HFFc6 (cell line): ENCODE measurements around the gene GHRH. TPM values are rescaled to one million over a fixed set of nuclear protein-coding genes. Genes with fewer than 3 reads are reported as not detected.

Source experiments
- DNase-seq: peaks from one replicate; pipeline ENCODE4 v3.0.0-alpha.2; 2018
- H3K27ac Mint-ChIP-seq: 2 replicates; pipeline ENCODE4 v1.8.0; 2020; ENCODE audit warnings: mild to moderate bottlenecking, mixed read lengths
- H3K27me3 Mint-ChIP-seq: 2 replicates; pipeline ENCODE4 v1.8.0; 2021; ENCODE audit warnings: mild to moderate bottlenecking, moderate library complexity, mixed read lengths; ENCODE audit not compliant: insufficient read depth
- H3K36me3 Mint-ChIP-seq: 2 replicates; pipeline ENCODE4 v1.8.0; 2021; ENCODE audit warnings: low read depth, mixed read lengths
- H3K4me1 Mint-ChIP-seq: 2 replicates; pipeline ENCODE4 v1.8.0; 2020; ENCODE audit warnings: low read depth, mixed read lengths
- H3K4me3 Mint-ChIP-seq: 2 replicates; pipeline ENCODE4 v1.8.0; 2020; ENCODE audit warnings: mild to moderate bottlenecking, moderate library complexity, mixed read lengths
- H3K9me3 Mint-ChIP-seq: 2 replicates; pipeline ENCODE4 v1.8.0; 2020; ENCODE audit warnings: mild to moderate bottlenecking, mixed read lengths
- total RNA-seq, 6 experiments: library from RNA; stranded (reverse); fragmentation: NEBNext Ultra II Directional; extraction: Animal tissue kit (Norgen Biotek cat#: 25700); gene quantifications; 2 replicates in 1 of 6; 3 replicates in 5 of 6; pipeline ENCODE4 v1.2.3, GENCODE V29; 2021
- TF ChIP-seq, protein P1 (sequence below): fragments of 200-600 bp; sonication (generic); IDR thresholded peaks from 2 replicates; pipeline ENCODE4 v1.5.0; 2021; ENCODE audit warnings: antibody characterized with exemption, mild to moderate bottlenecking

The GHRH gene
- total RNA-seq, 6 experiments from 2014 or later = not detected

DNA sequence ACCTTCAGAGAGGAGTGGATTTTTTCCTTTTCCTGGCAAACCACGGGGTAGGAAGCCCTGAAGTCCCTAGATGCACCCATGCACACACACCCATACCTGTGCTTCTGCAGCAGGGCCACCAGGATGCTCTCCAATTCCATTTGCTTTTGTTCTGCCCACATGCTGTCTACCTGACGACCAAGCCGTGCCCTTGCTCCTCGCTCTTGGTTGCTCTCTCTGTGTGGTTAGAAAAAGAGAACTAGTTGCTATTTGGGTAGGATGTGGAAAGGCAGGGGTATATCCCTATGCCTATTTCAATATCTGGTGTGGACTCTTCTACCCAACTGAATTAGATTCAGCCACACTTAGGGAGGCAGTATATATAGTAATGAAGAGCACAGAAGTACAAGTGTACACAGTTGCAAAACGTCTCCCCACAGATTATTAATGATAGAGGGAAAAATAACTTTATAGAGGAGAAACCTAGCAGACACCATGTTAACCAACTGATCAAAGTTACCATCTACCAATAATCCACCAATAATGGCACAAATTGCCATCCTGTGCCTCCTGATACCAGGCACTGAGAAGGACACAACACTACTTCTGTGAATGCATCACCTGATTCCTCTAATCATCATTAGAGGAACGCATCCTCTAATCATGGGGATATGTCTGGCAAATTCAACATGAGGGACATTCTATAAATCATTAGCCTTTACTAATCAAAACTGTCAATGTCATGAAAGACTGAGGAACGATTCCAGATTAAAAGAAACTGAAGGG lies 7.3 kb downstream of the GHRH start:
- H3K36me3 Mint-ChIP-seq = peaks cover 6% of the 10 kb centered on the region; the same call in 1 of the 2 replicates
- H3K4me1 Mint-ChIP-seq = no peaks in the 10 kb centered on the region
- no peak for DNase-seq
- H3K4me3 Mint-ChIP-seq = no peak overlapping the region
- no peak overlapping the region for H3K27ac Mint-ChIP-seq
- TF ChIP-seq, protein P1, sequence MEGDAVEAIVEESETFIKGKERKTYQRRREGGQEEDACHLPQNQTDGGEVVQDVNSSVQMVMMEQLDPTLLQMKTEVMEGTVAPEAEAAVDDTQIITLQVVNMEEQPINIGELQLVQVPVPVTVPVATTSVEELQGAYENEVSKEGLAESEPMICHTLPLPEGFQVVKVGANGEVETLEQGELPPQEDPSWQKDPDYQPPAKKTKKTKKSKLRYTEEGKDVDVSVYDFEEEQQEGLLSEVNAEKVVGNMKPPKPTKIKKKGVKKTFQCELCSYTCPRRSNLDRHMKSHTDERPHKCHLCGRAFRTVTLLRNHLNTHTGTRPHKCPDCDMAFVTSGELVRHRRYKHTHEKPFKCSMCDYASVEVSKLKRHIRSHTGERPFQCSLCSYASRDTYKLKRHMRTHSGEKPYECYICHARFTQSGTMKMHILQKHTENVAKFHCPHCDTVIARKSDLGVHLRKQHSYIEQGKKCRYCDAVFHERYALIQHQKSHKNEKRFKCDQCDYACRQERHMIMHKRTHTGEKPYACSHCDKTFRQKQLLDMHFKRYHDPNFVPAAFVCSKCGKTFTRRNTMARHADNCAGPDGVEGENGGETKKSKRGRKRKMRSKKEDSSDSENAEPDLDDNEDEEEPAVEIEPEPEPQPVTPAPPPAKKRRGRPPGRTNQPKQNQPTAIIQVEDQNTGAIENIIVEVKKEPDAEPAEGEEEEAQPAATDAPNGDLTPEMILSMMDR = no peak
- H3K9me3 Mint-ChIP-seq = peaks cover 6% of the 10 kb centered on the region
- peaks cover 26% of the 10 kb centered on the region for H3K27me3 Mint-ChIP-seq

DNA sequence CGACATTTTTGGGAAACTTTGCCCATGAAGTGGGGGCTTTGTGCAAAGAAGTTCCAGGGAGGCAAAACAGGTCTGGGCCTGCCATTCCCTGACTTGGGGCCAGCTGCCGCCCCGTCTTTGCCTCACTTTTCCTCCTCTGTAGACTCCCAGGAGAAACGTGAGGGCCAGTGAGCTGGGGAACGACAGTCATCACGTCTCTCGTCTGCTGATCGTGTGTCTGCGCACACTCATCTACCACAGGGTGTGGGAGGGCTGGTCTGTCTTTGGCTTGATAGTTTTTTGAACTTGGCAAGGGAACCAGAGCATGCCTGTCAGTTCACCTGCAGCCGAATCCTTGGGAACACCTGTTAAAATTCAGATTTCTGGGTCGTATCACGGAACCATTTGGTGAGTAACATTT lies 8.5 kb downstream of the GHRH start:
- H3K4me3 Mint-ChIP-seq = no peak overlapping the region
- peaks cover 15% of the 10 kb centered on the region for H3K27me3 Mint-ChIP-seq
- H3K4me1 Mint-ChIP-seq = no peaks in the 10 kb centered on the region
- H3K27ac Mint-ChIP-seq = no peak overlapping the region
- peaks cover 6% of the 10 kb centered on the region for H3K9me3 Mint-ChIP-seq
- DNase-seq = no peak
- TF ChIP-seq, protein P1 = no peak
- peaks cover 6% of the 10 kb centered on the region; the same call in 1 of the 2 replicates for H3K36me3 Mint-ChIP-seq

DNA sequence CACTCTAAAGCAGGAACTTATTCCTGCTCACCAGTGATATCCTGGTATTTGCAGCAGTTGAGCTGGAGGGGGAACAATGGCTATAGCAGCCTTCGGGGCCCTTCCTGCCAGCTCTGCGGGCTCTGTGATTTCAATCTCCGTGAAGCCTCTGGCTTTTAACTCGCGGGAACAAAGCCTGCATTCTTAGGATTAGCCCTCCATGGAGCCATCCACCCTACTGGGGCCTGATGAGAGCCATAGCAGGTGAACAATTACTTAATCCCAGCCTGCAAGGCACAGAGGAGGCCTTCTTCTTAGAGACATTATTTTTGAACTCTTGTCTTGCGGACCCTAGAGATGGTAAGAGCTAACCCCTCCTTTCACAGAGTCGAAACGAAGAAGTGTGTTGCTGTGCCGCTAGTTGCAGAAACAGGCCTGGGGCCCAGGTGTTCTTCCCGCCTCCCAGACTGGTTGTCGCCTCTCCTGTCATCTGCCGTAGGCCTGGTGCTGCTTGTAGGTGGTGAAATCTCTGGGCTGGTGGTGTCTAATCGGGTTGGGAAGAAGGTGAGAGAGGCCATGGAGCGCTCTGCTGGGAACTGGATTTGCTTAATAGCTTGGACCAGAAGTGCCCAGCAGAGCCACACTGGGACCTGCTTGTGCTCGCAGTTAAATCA lies 9.7 kb downstream of the GHRH start:
- Mint-ChIP-seq H3K9me3 (peaks cover 6% of the 10 kb centered on the region), H3K4me1 (no peaks in the 10 kb centered on the region), H3K27me3 (peaks cover 8% of the 10 kb centered on the region), H3K36me3 (peaks cover 6% of the 10 kb centered on the region; the same call in 1 of the 2 replicates), H3K27ac (no peak overlapping the region), H3K4me3 (no peak overlapping the region)
- TF ChIP-seq, protein P1 = no peak
- no peak for DNase-seq

DNA sequence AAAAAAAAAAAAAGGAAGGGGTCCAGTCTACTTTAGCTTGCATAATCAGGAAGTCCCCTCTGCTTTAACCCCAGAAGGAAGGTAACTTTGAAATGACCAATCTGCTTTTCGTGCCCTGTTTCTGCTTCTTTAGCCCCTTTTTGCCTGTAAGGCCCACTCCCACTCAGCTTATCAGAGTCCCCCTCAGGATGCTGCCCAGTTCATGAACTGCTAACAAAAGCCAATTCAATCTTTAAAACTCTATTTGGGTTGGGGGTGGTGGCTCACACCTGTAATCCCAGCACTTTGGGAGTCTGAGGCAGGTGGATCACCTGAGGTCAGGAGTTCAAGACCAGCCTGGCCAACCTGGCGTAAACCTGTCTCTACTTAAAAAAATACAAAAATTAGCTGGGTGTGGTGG lies 12.3 kb downstream of the GHRH start:
- H3K36me3 Mint-ChIP-seq = peaks cover 3% of the 10 kb centered on the region; the same call in 1 of the 2 replicates
- TF ChIP-seq, protein P1 = no peak
- H3K27ac Mint-ChIP-seq = no peak overlapping the region
- no peak overlapping the region for H3K4me3 Mint-ChIP-seq
- no peak for DNase-seq
- H3K9me3 Mint-ChIP-seq = peaks cover 2% of the 10 kb centered on the region
- H3K27me3 Mint-ChIP-seq = peaks cover 8% of the 10 kb centered on the region
- H3K4me1 Mint-ChIP-seq = no peaks in the 10 kb centered on the region

DNA sequence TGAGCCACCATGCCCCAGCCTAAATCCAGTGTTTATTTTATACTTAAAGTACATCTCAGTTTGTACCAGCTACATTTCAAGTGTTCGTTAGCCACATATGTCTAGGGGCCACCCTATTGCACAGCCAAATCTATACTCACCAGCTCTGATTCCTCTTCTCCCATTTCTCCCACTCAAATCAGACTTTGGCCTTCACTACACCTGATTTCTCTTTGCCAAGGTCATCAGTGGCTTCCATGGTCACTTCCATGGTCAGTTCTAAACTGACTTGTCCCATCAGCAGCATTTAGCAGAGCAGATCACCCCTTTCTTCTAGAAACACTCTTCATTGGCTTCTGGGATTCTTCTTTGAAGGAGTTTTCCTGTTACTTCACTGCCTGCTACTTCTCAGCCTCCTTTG lies 14.1 kb downstream of the GHRH start:
- H3K9me3 Mint-ChIP-seq = no peaks in the 10 kb centered on the region
- no peaks in the 10 kb centered on the region for H3K4me1 Mint-ChIP-seq
- no peak overlapping the region for H3K4me3 Mint-ChIP-seq
- H3K36me3 Mint-ChIP-seq = peaks cover 6% of the 10 kb centered on the region; the same call in 1 of the 2 replicates
- no peak overlapping the region for H3K27ac Mint-ChIP-seq
- TF ChIP-seq, protein P1 = no peak
- no peaks in the 10 kb centered on the region; the same call in 1 of the 2 replicates for H3K27me3 Mint-ChIP-seq
- DNase-seq = no peak
